HepG2 (cell line): ENCODE data around the gene NTN3. TPM values are rescaled to one million over a fixed set of nuclear protein-coding genes. Genes with fewer than 3 reads are reported as not detected.

Source experiments
- ARHGAP35 ChIP-seq: sonication (generic); formaldehyde crosslinking; IDR thresholded peaks from 2 replicates; pipeline ENCODE4 v1.9.0; 2022; ENCODE audit warnings: mild to moderate bottlenecking, inconsistent platforms, moderate library complexity, missing genetic modification reagents, borderline replicate concordance
- CC2D1A ChIP-seq: sonication (generic); formaldehyde crosslinking; IDR thresholded peaks from 2 replicates; pipeline ENCODE4 v1.8.1; 2023; ENCODE audit warnings: mild to moderate bottlenecking, missing genetic modification reagents
- CEBPB ChIP-seq: IDR thresholded peaks from 2 replicates; pipeline ENCODE4 v1.6.1; 2011; ENCODE audit warnings: low read depth, low read length, improper control_type of control experiment, borderline replicate concordance
- EHMT2 ChIP-seq: fragments of 200-600 bp; sonication (generic); IDR thresholded peaks from 2 replicates; pipeline ENCODE4 v1.7.0; 2017; ENCODE audit warnings: antibody characterized with exemption, low read depth, low read length, borderline replicate concordance
- FLYWCH1 ChIP-seq: sonication (generic); formaldehyde crosslinking; IDR thresholded peaks from 2 replicates; pipeline ENCODE4 v1.8.1; 2023; ENCODE audit warnings: mild to moderate bottlenecking, missing genetic modification reagents
- KDM6A ChIP-seq: IDR thresholded peaks from 2 replicates; pipeline ENCODE4 v1.6.1; 2016; ENCODE audit warnings: low read depth
- MED1 ChIP-seq: sonication (generic); formaldehyde crosslinking; IDR thresholded peaks from 2 replicates; pipeline ENCODE4 v1.4.0; 2020; ENCODE audit warnings: missing genetic modification reagents
- MED13 ChIP-seq: sonication (generic); formaldehyde crosslinking; IDR thresholded peaks from 2 replicates; pipeline ENCODE4 v1.5.0; 2020; ENCODE audit warnings: missing genetic modification reagents
- MTF1 ChIP-seq: sonication (generic); formaldehyde crosslinking; IDR thresholded peaks from 2 replicates; pipeline ENCODE4 v1.5.0; 2020; ENCODE audit warnings: missing genetic modification reagents
- PHF5A ChIP-seq: IDR thresholded peaks from one replicate; pipeline ENCODE4 v1.6.1; 2018; ENCODE audit warnings: low read depth, missing genetic modification reagents; ENCODE audit not compliant: unreplicated experiment
- RBM22 ChIP-seq: fragments of 200-400 bp; formaldehyde crosslinking; optimal IDR thresholded peaks from 2 replicates; pipeline ENCODE3; 2017; ENCODE audit warnings: mild to moderate bottlenecking, low read length, moderate library complexity
- REL ChIP-seq: sonication (generic); formaldehyde crosslinking; conservative IDR thresholded peaks from 2 replicates; pipeline ENCODE4 v1.8.0; 2022; ENCODE audit warnings: mild to moderate bottlenecking, missing genetic modification reagents, moderate library complexity
- polyA plus RNA-seq, 8 experiments: library from polyadenylated mRNA; depleted of rRNA in 3 of 8; stranded (reverse) in 7 of 8; unstranded in 1 of 8; fragments of >200 nt; fragmentation: Illumina TruSeq in 4 of 8; extraction: Trizol in 4 of 8; gene quantifications; 2 replicates each; pipeline versions ENCODE4 v1.2.1 to v1.2.3, GENCODE V29; 2011 to 2016; ENCODE audit warnings: low read depth in 4 of 8, missing spikeins in 1 of 8, mixed read lengths in 1 of 8; ENCODE audit not compliant: insufficient read depth in 1 of 8
- total RNA-seq, 5 experiments: library from RNA; depleted of rRNA; stranded (reverse); fragments of >200 nt; fragmentation: Illumina TruSeq; extraction: Trizol; gene quantifications; 2 replicates each; pipeline ENCODE4 v1.2.3, GENCODE V29; 2016; ENCODE audit warnings: low read depth in 1 of 5
- TF ChIP-seq, protein P1 (sequence below): sonication (generic); formaldehyde crosslinking; IDR thresholded peaks from 2 replicates; pipeline ENCODE4 v1.4.0; 2020; ENCODE audit warnings: mild to moderate bottlenecking, missing genetic modification reagents
- TF ChIP-seq, protein P2 (sequence below): sonication (generic); formaldehyde crosslinking; IDR thresholded peaks from 2 replicates; pipeline ENCODE4 v1.8.0; 2022; ENCODE audit warnings: mild to moderate bottlenecking, missing genetic modification reagents, moderate library complexity
- TF ChIP-seq, protein P3 (sequence below): sonication (generic); formaldehyde crosslinking; IDR thresholded peaks from 2 replicates; pipeline ENCODE4 v1.5.0; 2020; ENCODE audit warnings: missing genetic modification reagents
- TF ChIP-seq, protein P4 (sequence below): sonication (generic); formaldehyde crosslinking; IDR thresholded peaks from 2 replicates; pipeline ENCODE4 v1.8.0; 2022; ENCODE audit warnings: mild to moderate bottlenecking, missing genetic modification reagents; ENCODE audit not compliant: insufficient replicate concordance
- TF ChIP-seq, protein P5 (sequence below): sonication (generic); formaldehyde crosslinking; IDR thresholded peaks from 2 replicates; pipeline ENCODE4 v1.4.0; 2020; ENCODE audit warnings: missing genetic modification reagents

The NTN3 gene
- total and polyA plus RNA-seq, 2 of the 13 experiments (the other 11 are each of a cell fraction or from before 2014, with no cell fraction given), result 0.09 to 0.20 TPM

DNA sequence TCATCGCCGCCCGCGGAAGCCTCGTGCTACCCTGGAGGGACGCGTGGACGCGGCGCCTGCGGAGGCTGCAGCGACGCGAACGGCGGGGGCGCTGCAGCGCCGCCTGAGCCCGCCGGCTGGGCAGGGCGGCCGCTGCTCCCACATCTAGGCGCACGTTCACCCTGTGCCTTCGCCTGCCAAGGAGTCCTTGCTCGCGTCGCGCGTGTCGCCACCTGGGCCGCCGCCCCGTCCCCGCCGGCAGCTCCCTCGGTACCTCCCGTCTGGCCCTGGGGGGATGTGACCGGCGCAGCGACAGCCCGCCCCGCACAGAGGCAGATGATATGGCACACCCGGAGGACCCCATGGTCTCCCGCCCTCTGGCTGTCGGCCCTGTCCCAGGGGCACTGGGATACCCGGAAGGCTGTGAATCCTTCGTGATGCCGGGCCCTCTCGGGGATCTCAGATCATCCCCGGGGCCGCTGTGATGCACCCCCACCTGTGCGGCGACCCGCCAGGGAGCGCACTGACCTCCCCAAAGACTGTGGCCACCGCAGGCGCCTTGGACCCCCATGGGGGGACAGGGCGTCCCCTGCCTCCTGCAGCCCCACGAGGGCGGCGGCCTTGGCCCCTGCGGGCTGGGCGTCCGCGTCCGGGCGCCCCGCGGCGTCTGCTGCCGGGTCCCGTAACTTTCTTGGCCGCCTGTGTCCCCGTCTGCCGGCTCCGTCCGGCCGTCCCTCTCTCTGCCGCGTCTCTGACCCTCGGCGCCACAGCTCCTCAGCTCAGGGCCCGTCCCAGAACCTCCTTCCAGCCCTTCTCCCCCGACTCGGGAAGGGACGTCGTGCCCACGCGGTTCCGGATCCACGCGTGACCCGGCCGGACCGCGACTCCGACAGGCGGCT, 3.1 kb downstream of the NTN3 start (continued):
- TF ChIP-seq, protein P1, sequence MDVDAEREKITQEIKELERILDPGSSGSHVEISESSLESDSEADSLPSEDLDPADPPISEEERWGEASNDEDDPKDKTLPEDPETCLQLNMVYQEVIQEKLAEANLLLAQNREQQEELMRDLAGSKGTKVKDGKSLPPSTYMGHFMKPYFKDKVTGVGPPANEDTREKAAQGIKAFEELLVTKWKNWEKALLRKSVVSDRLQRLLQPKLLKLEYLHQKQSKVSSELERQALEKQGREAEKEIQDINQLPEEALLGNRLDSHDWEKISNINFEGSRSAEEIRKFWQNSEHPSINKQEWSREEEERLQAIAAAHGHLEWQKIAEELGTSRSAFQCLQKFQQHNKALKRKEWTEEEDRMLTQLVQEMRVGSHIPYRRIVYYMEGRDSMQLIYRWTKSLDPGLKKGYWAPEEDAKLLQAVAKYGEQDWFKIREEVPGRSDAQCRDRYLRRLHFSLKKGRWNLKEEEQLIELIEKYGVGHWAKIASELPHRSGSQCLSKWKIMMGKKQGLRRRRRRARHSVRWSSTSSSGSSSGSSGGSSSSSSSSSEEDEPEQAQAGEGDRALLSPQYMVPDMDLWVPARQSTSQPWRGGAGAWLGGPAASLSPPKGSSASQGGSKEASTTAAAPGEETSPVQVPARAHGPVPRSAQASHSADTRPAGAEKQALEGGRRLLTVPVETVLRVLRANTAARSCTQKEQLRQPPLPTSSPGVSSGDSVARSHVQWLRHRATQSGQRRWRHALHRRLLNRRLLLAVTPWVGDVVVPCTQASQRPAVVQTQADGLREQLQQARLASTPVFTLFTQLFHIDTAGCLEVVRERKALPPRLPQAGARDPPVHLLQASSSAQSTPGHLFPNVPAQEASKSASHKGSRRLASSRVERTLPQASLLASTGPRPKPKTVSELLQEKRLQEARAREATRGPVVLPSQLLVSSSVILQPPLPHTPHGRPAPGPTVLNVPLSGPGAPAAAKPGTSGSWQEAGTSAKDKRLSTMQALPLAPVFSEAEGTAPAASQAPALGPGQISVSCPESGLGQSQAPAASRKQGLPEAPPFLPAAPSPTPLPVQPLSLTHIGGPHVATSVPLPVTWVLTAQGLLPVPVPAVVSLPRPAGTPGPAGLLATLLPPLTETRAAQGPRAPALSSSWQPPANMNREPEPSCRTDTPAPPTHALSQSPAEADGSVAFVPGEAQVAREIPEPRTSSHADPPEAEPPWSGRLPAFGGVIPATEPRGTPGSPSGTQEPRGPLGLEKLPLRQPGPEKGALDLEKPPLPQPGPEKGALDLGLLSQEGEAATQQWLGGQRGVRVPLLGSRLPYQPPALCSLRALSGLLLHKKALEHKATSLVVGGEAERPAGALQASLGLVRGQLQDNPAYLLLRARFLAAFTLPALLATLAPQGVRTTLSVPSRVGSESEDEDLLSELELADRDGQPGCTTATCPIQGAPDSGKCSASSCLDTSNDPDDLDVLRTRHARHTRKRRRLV, result no peak
- TF ChIP-seq CC2D1A, result no peak
- TF ChIP-seq FLYWCH1 (CRISPR knock-in tag), result no peak
- TF ChIP-seq EHMT2, result no peak
- TF ChIP-seq MED1, result peak; percentile 10; the same call in 1 of the 2 replicates
- 0 out of 2 replicates have a peak, but pooled peaks have one; percentile 26 for TF ChIP-seq REL (CRISPR knock-in tag)
- TF ChIP-seq ARHGAP35 (CRISPR knock-in tag), result no peak; the same call in 1 of the 2 replicates
- TF ChIP-seq, protein P2, sequence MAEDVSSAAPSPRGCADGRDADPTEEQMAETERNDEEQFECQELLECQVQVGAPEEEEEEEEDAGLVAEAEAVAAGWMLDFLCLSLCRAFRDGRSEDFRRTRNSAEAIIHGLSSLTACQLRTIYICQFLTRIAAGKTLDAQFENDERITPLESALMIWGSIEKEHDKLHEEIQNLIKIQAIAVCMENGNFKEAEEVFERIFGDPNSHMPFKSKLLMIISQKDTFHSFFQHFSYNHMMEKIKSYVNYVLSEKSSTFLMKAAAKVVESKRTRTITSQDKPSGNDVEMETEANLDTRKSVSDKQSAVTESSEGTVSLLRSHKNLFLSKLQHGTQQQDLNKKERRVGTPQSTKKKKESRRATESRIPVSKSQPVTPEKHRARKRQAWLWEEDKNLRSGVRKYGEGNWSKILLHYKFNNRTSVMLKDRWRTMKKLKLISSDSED, result no peak
- TF ChIP-seq MED13 (CRISPR knock-in tag), result peak; percentile 26; the same call in 1 of the 2 replicates
- no peak for TF ChIP-seq CEBPB
- TF ChIP-seq, protein P3, sequence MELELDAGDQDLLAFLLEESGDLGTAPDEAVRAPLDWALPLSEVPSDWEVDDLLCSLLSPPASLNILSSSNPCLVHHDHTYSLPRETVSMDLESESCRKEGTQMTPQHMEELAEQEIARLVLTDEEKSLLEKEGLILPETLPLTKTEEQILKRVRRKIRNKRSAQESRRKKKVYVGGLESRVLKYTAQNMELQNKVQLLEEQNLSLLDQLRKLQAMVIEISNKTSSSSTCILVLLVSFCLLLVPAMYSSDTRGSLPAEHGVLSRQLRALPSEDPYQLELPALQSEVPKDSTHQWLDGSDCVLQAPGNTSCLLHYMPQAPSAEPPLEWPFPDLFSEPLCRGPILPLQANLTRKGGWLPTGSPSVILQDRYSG (CRISPR knock-in tag), result no peak
- no peak for TF ChIP-seq PHF5A
- no peak for TF ChIP-seq RBM22
- TF ChIP-seq MTF1 (CRISPR knock-in tag), result 0 out of 2 replicates have a peak, but pooled peaks have one; percentile 15
- TF ChIP-seq, protein P4, sequence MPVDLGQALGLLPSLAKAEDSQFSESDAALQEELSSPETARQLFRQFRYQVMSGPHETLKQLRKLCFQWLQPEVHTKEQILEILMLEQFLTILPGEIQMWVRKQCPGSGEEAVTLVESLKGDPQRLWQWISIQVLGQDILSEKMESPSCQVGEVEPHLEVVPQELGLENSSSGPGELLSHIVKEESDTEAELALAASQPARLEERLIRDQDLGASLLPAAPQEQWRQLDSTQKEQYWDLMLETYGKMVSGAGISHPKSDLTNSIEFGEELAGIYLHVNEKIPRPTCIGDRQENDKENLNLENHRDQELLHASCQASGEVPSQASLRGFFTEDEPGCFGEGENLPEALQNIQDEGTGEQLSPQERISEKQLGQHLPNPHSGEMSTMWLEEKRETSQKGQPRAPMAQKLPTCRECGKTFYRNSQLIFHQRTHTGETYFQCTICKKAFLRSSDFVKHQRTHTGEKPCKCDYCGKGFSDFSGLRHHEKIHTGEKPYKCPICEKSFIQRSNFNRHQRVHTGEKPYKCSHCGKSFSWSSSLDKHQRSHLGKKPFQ (CRISPR knock-in tag), result peak; percentile 43
- TF ChIP-seq KDM6A, result no peak
- TF ChIP-seq, protein P5, sequence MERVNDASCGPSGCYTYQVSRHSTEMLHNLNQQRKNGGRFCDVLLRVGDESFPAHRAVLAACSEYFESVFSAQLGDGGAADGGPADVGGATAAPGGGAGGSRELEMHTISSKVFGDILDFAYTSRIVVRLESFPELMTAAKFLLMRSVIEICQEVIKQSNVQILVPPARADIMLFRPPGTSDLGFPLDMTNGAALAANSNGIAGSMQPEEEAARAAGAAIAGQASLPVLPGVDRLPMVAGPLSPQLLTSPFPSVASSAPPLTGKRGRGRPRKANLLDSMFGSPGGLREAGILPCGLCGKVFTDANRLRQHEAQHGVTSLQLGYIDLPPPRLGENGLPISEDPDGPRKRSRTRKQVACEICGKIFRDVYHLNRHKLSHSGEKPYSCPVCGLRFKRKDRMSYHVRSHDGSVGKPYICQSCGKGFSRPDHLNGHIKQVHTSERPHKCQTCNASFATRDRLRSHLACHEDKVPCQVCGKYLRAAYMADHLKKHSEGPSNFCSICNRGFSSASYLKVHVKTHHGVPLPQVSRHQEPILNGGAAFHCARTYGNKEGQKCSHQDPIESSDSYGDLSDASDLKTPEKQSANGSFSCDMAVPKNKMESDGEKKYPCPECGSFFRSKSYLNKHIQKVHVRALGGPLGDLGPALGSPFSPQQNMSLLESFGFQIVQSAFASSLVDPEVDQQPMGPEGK (CRISPR knock-in tag), result peak; percentile 37; the same call in 1 of the 2 replicates
